ENCODE measurements around the gene KRT17.
"Not testable (repeated sequence)": the region's sequence is repeated elsewhere in the genome, so short reads cannot be mapped to it uniquely, and the experiment has no call there.

KRT17 gene

DNA sequence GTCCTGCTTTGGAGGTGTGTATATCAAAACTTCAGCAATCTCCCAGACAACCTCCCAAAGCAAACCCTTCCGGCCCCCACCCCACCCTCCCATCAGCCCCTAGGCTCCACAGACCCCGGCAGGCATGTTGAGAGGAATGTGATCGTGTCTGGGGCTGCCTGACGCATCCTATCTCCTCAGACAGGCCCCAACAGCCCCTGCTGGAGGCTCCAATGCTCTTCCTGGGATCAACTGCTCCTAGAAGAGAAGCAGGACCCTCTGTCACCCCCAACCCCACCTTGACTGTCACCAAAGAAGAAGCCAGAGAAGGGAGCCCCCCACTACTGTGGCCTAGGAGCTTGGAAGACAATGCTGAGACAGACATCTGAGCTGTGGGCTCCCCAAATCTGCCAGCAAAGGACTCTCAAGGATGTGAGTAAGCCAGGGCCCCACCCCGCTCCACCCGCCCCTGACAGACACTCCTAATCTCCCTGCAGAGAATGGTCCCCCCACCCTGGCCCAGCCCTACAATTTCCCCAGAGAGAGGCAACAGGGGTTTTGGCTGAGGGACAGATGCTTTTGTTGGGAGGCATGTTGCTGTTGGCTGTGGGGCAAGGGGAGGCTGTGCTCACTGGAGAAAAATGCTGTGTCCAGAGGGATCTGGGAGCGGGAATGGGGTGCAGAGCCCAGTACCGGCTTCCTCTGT, 36.1 kb downstream of the KRT17 start:
- Histone ChIP-seq H3K36me3 (no peaks in the 10 kb centered on the region), H3K27ac (no peak overlapping the region), H3K4me3 (ENCODE audit: low read depth, low read length) (no peak overlapping the region), H3K27me3 (ENCODE audit: insufficient read depth, low read depth, severe bottlenecking) (no peaks in the 10 kb centered on the region), H3K9me3 (ENCODE audit: severe bottlenecking) (no peaks in the 10 kb centered on the region)
- TF ChIP-seq, protein P1, sequence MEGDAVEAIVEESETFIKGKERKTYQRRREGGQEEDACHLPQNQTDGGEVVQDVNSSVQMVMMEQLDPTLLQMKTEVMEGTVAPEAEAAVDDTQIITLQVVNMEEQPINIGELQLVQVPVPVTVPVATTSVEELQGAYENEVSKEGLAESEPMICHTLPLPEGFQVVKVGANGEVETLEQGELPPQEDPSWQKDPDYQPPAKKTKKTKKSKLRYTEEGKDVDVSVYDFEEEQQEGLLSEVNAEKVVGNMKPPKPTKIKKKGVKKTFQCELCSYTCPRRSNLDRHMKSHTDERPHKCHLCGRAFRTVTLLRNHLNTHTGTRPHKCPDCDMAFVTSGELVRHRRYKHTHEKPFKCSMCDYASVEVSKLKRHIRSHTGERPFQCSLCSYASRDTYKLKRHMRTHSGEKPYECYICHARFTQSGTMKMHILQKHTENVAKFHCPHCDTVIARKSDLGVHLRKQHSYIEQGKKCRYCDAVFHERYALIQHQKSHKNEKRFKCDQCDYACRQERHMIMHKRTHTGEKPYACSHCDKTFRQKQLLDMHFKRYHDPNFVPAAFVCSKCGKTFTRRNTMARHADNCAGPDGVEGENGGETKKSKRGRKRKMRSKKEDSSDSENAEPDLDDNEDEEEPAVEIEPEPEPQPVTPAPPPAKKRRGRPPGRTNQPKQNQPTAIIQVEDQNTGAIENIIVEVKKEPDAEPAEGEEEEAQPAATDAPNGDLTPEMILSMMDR (IDR thresholded peaks at IDR 0.05; ENCODE audit: low read depth, low read length): no peak
- DNase-seq: no peak

DNA sequence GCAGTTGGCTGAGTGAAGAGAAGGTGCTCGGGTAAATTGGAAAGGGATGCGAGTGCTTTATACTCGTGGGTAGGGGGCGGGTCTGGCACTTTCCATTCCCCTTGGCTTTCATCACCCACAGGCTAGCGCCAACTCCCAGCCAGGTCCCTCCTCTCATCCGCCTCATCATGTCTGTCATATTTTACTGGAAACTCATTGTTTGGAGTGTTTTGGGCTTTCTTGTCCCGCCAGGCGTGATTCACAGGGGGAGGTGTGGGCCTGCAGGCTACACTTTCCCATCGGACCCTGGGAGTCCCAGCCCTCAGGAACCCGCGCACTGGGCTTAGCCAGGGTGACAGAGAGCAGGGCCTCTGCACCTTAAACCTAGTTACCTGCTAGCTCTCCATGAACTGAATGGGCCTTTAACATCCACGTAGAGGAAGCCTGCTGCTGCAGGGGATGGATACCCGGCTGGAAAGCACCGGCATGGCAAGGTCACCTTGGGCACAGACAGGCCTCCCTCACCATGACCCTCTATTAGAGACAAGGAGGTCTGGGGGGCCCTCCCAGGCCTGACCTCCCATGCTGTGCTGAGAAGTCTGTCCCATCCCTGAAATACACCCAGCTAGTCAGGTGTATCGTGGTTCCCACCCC, 37.4 kb downstream of the KRT17 start, which contains the start of gene KRT14:
KRT14 (minus strand) TSS at position 33 of the 633 bp plus-strand sequence. CDS start 61 bp downstream, outside the sequence.
- H3K4me3 ChIP-seq (ENCODE audit: low read depth, low read length): no peak within 1 kb of the TSS
- H3K36me3 ChIP-seq: no peaks in the 10 kb centered on the region
- no peaks in the 10 kb centered on the region for H3K27me3 ChIP-seq (ENCODE audit: insufficient read depth, low read depth, severe bottlenecking)
- no peaks in the 10 kb centered on the region for H3K9me3 ChIP-seq (ENCODE audit: severe bottlenecking)
- DNase-seq: no peak
- no peak within 1 kb of the TSS for H3K27ac ChIP-seq
- TF ChIP-seq, protein P1 (IDR thresholded peaks at IDR 0.05; ENCODE audit: low read depth, low read length): no peak

DNA sequence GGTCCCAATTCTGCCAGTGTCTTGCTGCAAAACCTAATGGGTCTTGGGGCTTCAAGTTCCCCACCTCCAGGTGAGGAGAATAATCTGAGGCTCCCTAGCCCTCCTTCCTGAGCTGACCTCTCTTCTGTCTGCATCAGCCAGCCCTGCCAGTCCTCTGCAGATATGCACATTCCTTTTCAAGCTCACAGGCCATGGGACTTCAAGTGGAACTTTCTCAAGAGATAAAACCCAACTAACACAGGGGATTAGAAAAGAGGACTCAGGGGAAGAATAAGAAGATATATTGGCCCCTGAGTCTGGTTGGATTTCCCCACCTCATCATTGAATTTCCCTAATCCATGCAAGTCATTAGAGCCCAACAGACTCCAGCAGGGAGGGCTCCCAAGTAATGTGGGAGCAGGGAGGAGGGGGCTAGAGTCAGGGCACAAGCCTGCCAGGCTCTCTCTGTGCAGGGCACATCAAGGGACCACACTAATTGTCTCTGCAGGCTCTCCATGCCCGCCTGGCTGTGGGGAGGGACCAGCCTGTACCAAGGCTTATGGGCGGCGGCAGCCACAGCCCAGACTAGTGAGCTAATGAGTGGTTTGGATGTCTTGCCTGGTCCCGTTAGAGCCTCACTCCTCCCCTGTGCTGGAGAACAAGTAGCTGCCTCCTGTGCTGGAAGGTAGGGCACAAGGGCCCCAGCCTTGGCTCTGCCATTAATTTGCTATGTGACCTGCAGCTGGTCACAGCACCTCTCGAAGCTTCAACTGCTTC, 38.9 kb downstream of the KRT17 start:
- Histone ChIP-seq H3K4me3 (ENCODE audit: low read depth, low read length) (no peak overlapping the region), H3K27me3 (ENCODE audit: insufficient read depth, low read depth, severe bottlenecking) (no peaks in the 10 kb centered on the region), H3K36me3 (no peaks in the 10 kb centered on the region), H3K9me3 (ENCODE audit: severe bottlenecking) (no peaks in the 10 kb centered on the region), H3K27ac (no peak overlapping the region)
- TF ChIP-seq, protein P1 (IDR thresholded peaks at IDR 0.05; ENCODE audit: low read depth, low read length): no peak
- peak; percentile 33 for DNase-seq

DNA sequence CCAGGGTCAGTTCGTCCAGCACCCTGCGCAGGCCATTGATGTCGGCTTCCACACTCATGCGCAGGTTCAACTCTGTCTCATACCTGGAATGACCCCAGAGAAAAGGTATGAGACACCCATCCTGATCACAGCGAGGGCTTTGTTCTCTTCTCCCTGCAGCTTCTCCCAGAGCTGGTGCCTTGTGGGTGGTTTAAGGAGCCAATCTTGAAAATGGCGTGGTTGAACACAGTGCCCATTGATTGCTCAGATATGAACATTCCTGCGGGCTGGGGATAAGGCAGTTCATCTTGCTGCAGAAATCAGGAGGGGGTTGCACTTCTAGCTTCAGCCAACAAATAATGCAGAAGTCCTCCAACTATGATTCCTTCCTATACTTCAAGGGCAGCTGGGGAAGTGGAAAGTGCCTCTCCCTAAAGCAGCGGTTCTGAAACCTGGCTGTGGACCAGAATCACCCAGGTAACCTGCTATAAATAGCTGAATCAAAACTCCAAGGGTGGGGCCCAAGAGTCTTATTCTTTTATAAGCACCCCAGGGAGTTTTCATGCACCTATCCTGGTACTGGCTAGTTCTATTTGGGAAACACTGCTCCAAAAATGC, 39.9 kb downstream of the KRT17 start:
- not testable (repeated sequence) for H3K27ac ChIP-seq; H3K4me3 ChIP-seq (ENCODE audit: low read depth, low read length); H3K9me3 ChIP-seq (ENCODE audit: severe bottlenecking); H3K27me3 ChIP-seq (ENCODE audit: insufficient read depth, low read depth, severe bottlenecking); DNase-seq; H3K36me3 ChIP-seq

DNA sequence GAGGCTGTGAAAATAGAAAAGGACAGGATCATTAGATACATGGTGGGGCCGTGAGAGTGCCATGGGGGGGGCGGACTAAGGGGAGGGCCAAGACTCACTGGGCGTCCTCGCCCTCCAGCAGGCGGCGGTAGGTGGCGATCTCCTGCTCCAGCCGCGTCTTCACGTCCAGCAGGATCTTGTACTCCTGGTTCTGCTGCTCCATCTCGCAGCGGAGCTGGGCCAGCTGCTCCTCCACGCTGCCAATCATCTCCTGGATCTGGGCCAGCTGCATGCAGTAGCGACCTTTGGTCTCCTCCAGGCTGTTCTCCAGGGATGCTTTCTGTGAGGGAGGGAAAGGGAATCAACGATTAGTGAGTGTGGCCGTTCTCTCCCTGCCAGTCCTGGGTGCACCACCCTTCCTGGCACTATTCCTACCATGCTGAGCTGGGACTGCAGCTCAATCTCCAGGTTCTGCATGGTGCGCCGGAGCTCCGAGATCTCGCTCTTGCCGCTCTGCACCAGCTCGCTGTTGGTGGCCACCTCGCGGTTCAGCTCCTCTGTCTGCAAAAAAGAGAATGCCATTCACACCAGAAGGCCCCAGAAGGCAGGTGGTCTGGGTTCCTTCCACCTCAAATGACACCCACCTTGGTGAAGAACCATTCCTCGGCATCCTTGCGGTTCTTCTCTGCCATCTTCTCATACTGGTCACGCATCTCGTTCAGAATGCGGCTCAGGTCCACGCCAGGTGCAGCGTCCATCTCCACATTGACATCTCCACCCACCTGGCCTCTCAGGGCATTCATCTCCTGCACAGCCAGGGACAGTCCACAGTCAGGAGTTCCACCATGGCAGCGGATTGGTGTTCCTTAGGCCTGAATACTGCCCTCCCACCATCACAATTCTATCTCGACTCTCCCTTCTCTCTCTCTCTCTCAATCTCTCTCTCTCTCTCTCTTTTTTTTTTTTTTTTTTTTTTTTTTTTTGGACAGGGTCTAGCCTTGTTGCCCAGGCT, 40.9 kb downstream of the KRT17 start:
- H3K4me3 ChIP-seq (ENCODE audit: low read depth, low read length): no peak overlapping the region
- DNase-seq: no peak
- H3K27me3 ChIP-seq (ENCODE audit: insufficient read depth, low read depth, severe bottlenecking): no peaks in the 10 kb centered on the region
- H3K36me3 ChIP-seq: no peaks in the 10 kb centered on the region
- TF ChIP-seq, protein P1 (IDR thresholded peaks at IDR 0.05; ENCODE audit: low read depth, low read length): no peak
- peaks cover 3% of the 10 kb centered on the region for H3K9me3 ChIP-seq (ENCODE audit: severe bottlenecking)
- no peak overlapping the region for H3K27ac ChIP-seq

DNA sequence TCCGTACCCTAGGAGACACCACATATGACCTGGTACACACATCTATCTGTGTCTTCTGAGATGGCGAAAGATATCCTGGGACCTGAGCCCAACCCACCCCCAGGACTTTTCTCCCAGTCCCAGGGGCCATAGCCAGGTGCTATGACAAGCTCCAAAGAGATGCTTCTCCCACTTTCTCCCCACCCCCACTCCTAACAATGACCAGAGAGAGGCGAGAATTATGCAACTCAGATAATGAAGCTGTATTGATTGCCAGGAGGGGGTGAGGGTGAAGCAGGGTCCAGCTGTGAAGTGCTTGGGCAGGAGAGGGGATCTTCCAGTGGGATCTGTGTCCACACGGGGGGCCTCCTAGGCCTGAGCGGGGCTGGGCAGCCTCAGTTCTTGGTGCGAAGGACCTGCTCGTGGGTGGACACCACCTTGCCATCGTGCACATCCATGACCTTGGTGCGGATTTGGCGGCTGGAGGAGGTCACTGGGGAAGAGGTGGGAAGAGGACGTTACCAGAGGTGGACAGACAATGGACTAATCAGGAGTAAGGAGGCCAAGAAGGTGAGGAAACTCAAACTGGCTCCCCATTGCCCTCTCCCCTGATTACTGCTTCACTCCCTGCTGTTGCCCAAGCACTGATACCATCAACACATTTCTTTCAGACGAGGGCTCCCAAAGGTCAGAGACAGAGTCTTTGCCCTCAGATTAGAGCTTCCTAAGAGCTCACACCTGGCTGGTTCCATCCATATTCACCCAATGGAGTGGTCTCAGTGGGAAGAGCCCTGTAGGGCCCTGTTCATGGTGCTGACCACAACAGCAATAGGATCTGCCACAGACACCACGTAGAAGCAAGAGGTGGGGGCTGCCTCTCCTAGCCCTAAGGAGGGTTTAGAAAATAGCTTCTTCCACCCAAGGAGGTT, 42.1 kb downstream of the KRT17 start:
- H3K27me3 ChIP-seq (ENCODE audit: insufficient read depth, low read depth, severe bottlenecking); H3K36me3 ChIP-seq; H3K4me3 ChIP-seq (ENCODE audit: low read depth, low read length); DNase-seq; H3K9me3 ChIP-seq (ENCODE audit: severe bottlenecking); H3K27ac ChIP-seq: not testable (repeated sequence)

All from WERI-Rb-1 (cell line).